Pancreas (tissue), 10 donors: ENCODE results near the gene GPC5. TPM values are rescaled to one million over a fixed set of nuclear protein-coding genes. Genes with fewer than 3 reads are reported as not detected.

ENCODE experiments used
- ATAC-seq, 4 donors: fragments of 200-7000 bp; cut with Tn5 transposase; one replicate each; pipeline versions ENCODE4 v1.8.0 to v1.9.1; 2020; ENCODE audit warnings: mild to moderate bottlenecking in 4 of 4, moderate library complexity in 4 of 4
- DNase-seq, 6 donors: peaks; one replicate each; pipeline ENCODE4 v3.0.0-alpha.2; 2020
- FAIRE-seq: peaks from 2 replicates; lab custom pipeline; 2012; peaks lifted over from hg19 to GRCh38; lab: Jason Lieb, UNC
- H3K27ac ChIP-seq, 4 donors: fragments of 200-600 bp; sonication (generic); 1 replicate in 3 of 4; 2 replicates in 1 of 4; pipeline versions ENCODE4 v1.5.0 to v1.8.0; 2020
- H3K27me3 ChIP-seq, 4 donors: fragments of 200-600 bp; one replicate each; pipeline ENCODE4 v1.8.0; 2021
- H3K36me3 ChIP-seq, 3 donors: fragments of 200-600 bp; sonication (generic) in 1 of 3; one replicate each; pipeline versions ENCODE4 v1.5.0 to v1.8.0; 2020 to 2021
- H3K4me1 ChIP-seq, 3 donors: fragments of 200-600 bp; one replicate each; pipeline ENCODE4 v1.8.0; 2021
- H3K4me3 ChIP-seq, 4 donors: fragments of 200-600 bp; sonication (generic) in 2 of 4; one replicate each; pipeline versions ENCODE4 v1.5.0 to v1.8.0; 2020 to 2021
- H3K9me3 ChIP-seq, 4 donors: fragments of 200-600 bp; one replicate each; pipeline ENCODE4 v1.8.0; 2021
- WGBS, 2 donors: extraction: QIAGEN DNeasy Blood & Tissue Kit; methylation state at CpG; one replicate each; pipeline ENCODE4 v1.1.7; 2013; 5-methylcytosine and 5-hydroxymethylcytosine counted together
- intact Hi-C, 3 donors: fragments of 100-400 bp; cut with DNase I; formaldehyde crosslinking; loops; one replicate each; pipeline versions ENCODE4 v1.11.1 to v1.14.2; 2022
- polyA plus RNA-seq, 2 donors: library from polyadenylated mRNA; stranded (reverse); fragments of 200-250 nt; gene quantifications; one replicate each; pipeline ENCODE4 v1.2.3, GENCODE V29; 2013
- total RNA-seq, 6 donors: library from RNA; stranded (reverse); fragmentation: NEBNext Ultra II Directional in 4 of 6; extraction: Animal tissue kit (Norgen Biotek cat#: 25700) in 4 of 6; gene quantifications; one replicate each; pipeline versions ENCODE4 v1.2.1 to v1.2.4, GENCODE V29; 2021 to 2023
- TF ChIP-seq, protein P1 (sequence below), 4 donors: fragments of 200-600 bp; sonication (generic) in 3 of 4; IDR thresholded peaks; one replicate each; pipeline versions ENCODE4 v1.5.0 to v1.8.0; 2021; ENCODE audit warnings: antibody characterized with exemption in 4 of 4
- donor health status: healthy with polysubstance abuse.
- donor health status: DM: no; HTN: no; CAD: no; lungs with moderate emphysema.
- donor health status: DM: no; HTN: no; CAD: no.
- donor health status: control.
- donor health status: control.
- donor health status: Bipolar disorder and iron deficiency.
- donor health status: DM: yes; HTN: yes; CAD: no.
- donor health status: DM: no; HTN: no; CAD: no.
- donor health status: DM: no; HTN: no; CAD: no.
- donor health status: DM: yes; HTN: yes; CAD: no.

Gene GPC5
- total and polyA plus RNA-seq, 8 donors, result 0.12 to 0.35 (median 0.35) TPM; not detected in 5

GRCh38 chr13:91632086-91632485 is 233.7 kb downstream of the GPC5 start:
- Histone ChIP-seq H3K36me3 (no peaks in the 10 kb centered on the region), H3K4me1 (no peaks in the 10 kb centered on the region), H3K27ac (no peak overlapping the region), H3K27me3 (no peaks in the 10 kb centered on the region), H3K9me3 (no peaks in the 10 kb centered on the region), H3K4me3 (no peak overlapping the region)
- 62 to 77% methylated on average over 3 of the region's 3 CpGs for WGBS, 2 donors
- DNase-seq (no peak), ATAC-seq (no peak), FAIRE-seq (no peak)
- intact Hi-C loops, result no loop called here
- TF ChIP-seq, protein P1, sequence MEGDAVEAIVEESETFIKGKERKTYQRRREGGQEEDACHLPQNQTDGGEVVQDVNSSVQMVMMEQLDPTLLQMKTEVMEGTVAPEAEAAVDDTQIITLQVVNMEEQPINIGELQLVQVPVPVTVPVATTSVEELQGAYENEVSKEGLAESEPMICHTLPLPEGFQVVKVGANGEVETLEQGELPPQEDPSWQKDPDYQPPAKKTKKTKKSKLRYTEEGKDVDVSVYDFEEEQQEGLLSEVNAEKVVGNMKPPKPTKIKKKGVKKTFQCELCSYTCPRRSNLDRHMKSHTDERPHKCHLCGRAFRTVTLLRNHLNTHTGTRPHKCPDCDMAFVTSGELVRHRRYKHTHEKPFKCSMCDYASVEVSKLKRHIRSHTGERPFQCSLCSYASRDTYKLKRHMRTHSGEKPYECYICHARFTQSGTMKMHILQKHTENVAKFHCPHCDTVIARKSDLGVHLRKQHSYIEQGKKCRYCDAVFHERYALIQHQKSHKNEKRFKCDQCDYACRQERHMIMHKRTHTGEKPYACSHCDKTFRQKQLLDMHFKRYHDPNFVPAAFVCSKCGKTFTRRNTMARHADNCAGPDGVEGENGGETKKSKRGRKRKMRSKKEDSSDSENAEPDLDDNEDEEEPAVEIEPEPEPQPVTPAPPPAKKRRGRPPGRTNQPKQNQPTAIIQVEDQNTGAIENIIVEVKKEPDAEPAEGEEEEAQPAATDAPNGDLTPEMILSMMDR (IDR thresholded peaks at IDR 0.05), result no peak

DNA sequence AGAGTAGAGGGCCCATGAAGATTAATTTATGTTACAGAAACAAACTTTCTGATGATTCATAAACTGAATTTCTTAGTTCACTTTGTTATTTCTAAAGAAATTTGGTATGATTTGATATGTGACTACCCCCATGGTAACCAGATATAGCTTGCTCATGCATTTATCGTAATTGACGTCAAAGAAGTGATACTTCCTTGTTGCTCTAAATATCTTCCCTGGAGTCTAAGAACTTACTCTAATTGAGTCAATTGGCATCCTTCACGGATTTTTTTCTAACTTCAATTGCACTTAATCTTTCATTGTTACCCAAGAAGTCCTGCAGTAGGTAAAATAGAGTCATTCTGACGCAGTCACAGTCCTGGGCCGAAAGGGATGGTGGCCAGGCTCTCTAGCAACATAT is 240.9 kb downstream of the GPC5 start:
- FAIRE-seq, result no peak
- no peak overlapping the region for H3K27ac ChIP-seq
- WGBS, 2 donors, result 66 to 80% methylated on average over 5 of the region's 5 CpGs

DNA sequence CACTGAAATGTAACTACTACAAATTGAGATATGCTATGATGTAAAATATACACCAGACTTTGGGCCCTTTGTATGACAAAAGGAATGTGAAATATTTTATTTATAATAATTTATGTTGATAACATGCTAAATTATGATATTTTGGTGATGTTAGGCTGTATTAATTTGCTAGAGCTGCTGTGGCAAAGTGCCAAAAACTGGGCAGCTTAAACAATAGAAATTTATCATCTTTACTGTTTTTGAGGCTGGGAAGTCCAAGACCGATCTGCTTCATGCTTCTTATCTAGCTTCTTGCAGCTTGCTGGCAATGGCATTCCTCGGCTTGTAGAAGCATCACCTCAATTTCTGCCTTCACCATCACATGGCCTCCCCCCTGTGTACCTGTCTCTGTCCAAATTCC is 245.0 kb downstream of the GPC5 start:
- intact Hi-C loops, result no loop called here
- FAIRE-seq (no peak), ATAC-seq (no peak), DNase-seq (no peak)
- 44 to 52% methylated on average over 2 of the region's 2 CpGs for WGBS, 2 donors
- Histone ChIP-seq H3K27me3 (no peaks in the 10 kb centered on the region), H3K4me3 (no peak overlapping the region), H3K36me3 (no peaks in the 10 kb centered on the region), H3K27ac (no peak overlapping the region), H3K9me3 (no peaks in the 10 kb centered on the region), H3K4me1 (no peaks in the 10 kb centered on the region)
- TF ChIP-seq, protein P1 (IDR thresholded peaks at IDR 0.05), result no peak

More for the DNA sequence above, 240.9 kb downstream of the GPC5 start:
- Histone ChIP-seq H3K4me3 (no peak overlapping the region), H3K27me3 (no peaks in the 10 kb centered on the region), H3K9me3 (no peaks in the 10 kb centered on the region), H3K36me3 (no peaks in the 10 kb centered on the region), H3K4me1 (no peaks in the 10 kb centered on the region)
- no peak for ATAC-seq
- no peak for DNase-seq
- intact Hi-C loops, result no loop called here
- TF ChIP-seq, protein P1 (IDR thresholded peaks at IDR 0.05), result no peak

- DNase-seq, result no peak
- Histone ChIP-seq H3K27ac (no peak overlapping the region), H3K4me3 (no peak overlapping the region), H3K9me3 (no peaks in the 10 kb centered on the region), H3K27me3 (no peaks in the 10 kb centered on the region), H3K4me1 (no peaks in the 10 kb centered on the region), H3K36me3 (no peaks in the 10 kb centered on the region)
- FAIRE-seq, result no peak
- no peak for ATAC-seq
- TF ChIP-seq, protein P1 (IDR thresholded peaks at IDR 0.05), result no peak
- intact Hi-C loops, result no loop called here
Measured at GRCh38 chr13:91644806-91645205, 246.4 kb downstream of the GPC5 start.

- no peak overlapping the region for H3K27ac ChIP-seq
- no peak overlapping the region for H3K4me3 ChIP-seq
- no peaks in the 10 kb centered on the region for H3K4me1 ChIP-seq
- H3K9me3 ChIP-seq, result no peaks in the 10 kb centered on the region
- TF ChIP-seq, protein P1 (IDR thresholded peaks at IDR 0.05), result peak in 2 of 4 donors; percentile 13 to 21
- no peaks in the 10 kb centered on the region for H3K27me3 ChIP-seq
- WGBS, 2 donors, result 28 to 38% methylated on average over 3 of the region's 3 CpGs
- FAIRE-seq (no peak), DNase-seq (peak in 1 of 6 donors; percentile 9), ATAC-seq (peak in 1 of 4 donors; percentile 18)
- intact Hi-C loops, result no loop called here
- no peaks in the 10 kb centered on the region for H3K36me3 ChIP-seq
Measured at GRCh38 chr13:91647361-91647990, 249.1 kb downstream of the GPC5 start.
